Thoracic aorta (tissue), 2 donors: ENCODE measurements around the gene TIMM23. TPM values are rescaled to one million over a fixed set of nuclear protein-coding genes. Genes with fewer than 3 reads are reported as not detected.

Experiments
- ATAC-seq: fragments of 150-250 bp; one replicate; pipeline ENCODE4 v1.8.0; 2017; ENCODE audit warnings: low read depth; ENCODE audit not compliant: insufficient number of reproducible peaks, low FRiP score
- DNase-seq: peaks from one replicate; pipeline ENCODE4 v3.0.0-alpha.2; 2020; ENCODE audit warnings: low spot score
- H3K27ac ChIP-seq, 2 donors: fragments of 200-600 bp; sonication (generic); 1 replicate in 1 of 2; 2 replicates in 1 of 2; pipeline ENCODE4 v1.5.1; 2016; ENCODE audit warnings: mild to moderate bottlenecking in 2 of 2, moderate library complexity in 2 of 2
- H3K27me3 ChIP-seq: fragments of 200-600 bp; sonication (generic); replicated peaks from 2 replicates; pipeline ENCODE4 v1.6.0; 2016; ENCODE audit warnings: mild to moderate bottlenecking; ENCODE audit not compliant: insufficient read depth
- H3K36me3 ChIP-seq: fragments of 200-600 bp; sonication (generic); one replicate; pipeline ENCODE4 v1.5.1; 2016
- H3K4me1 ChIP-seq, 2 donors: fragments of 200-600 bp; sonication (generic); 1 replicate in 1 of 2; 2 replicates in 1 of 2; pipeline versions ENCODE4 v1.5.1 to v1.6.0; 2016; ENCODE audit warnings: low read depth in 2 of 2, mild to moderate bottlenecking in 1 of 2; ENCODE audit not compliant: control insufficient read depth in 1 of 2
- H3K4me3 ChIP-seq: fragments of 200-600 bp; sonication (generic); 2 replicates; pipeline ENCODE4 v1.5.1; 2016; ENCODE audit warnings: mild to moderate bottlenecking
- H3K9me3 ChIP-seq: fragments of 200-600 bp; sonication (generic); 2 replicates; pipeline ENCODE4 v1.5.1; 2016
- CTCF ChIP-seq: fragments of 200-600 bp; sonication (generic); IDR thresholded peaks from one replicate; pipeline ENCODE4 v1.5.1; 2019; ENCODE audit warnings: antibody characterized with exemption
- total RNA-seq, 2 donors: library from RNA; depleted of rRNA; stranded (reverse); fragments of >200 nt; gene quantifications; one replicate each; pipeline versions ENCODE4 v1.1.0 to v1.2.3, GENCODE V29; 2016

The TIMM23 gene
- total RNA-seq, 2 donors from 2014 or later, result 37.9 to 51.5 TPM

- H3K4me3 ChIP-seq, result no peak overlapping the region
- H3K9me3 ChIP-seq, result no peaks in the 10 kb centered on the region
- H3K27me3 ChIP-seq, result no peaks in the 10 kb centered on the region
- TF ChIP-seq CTCF, result no peak
- peaks cover 11 to 28% of the 10 kb centered on the region in 2 donors for H3K4me1 ChIP-seq
- no peak overlapping the region for H3K27ac ChIP-seq
- ATAC-seq, result no peak
- no peak for DNase-seq
- peaks cover 45% of the 10 kb centered on the region for H3K36me3 ChIP-seq
These were observed 41.9 kb downstream of the TIMM23 start for GRCh38 chr10:46014206-46014605.

- Histone ChIP-seq H3K27me3 (no peaks in the 10 kb centered on the region), H3K36me3 (peaks cover 41% of the 10 kb centered on the region), H3K4me1 (peaks cover 11 to 33% of the 10 kb centered on the region in 2 donors), H3K27ac (no peak overlapping the region), H3K9me3 (no peaks in the 10 kb centered on the region), H3K4me3 (no peak overlapping the region)
- no peak for TF ChIP-seq CTCF
- DNase-seq, result no peak
- ATAC-seq, result no peak
These were observed 42.6 kb downstream of the TIMM23 start for GRCh38 chr10:46014683-46015405.

- Histone ChIP-seq H3K27ac (no peak overlapping the region), H3K4me3 (no peak overlapping the region), H3K27me3 (no peaks in the 10 kb centered on the region), H3K36me3 (peaks cover 27% of the 10 kb centered on the region), H3K4me1 (peaks cover 16 to 39% of the 10 kb centered on the region in 2 donors), H3K9me3 (no peaks in the 10 kb centered on the region)
- DNase-seq, result no peak
- no peak for TF ChIP-seq CTCF
- no peak for ATAC-seq
These were observed 43.9 kb downstream of the TIMM23 start for GRCh38 chr10:46016190-46016589.

- Histone ChIP-seq H3K27ac (no peak overlapping the region), H3K9me3 (no peaks in the 10 kb centered on the region), H3K4me1 (peaks cover 16 to 39% of the 10 kb centered on the region in 2 donors), H3K4me3 (no peak overlapping the region), H3K27me3 (no peaks in the 10 kb centered on the region), H3K36me3 (peaks cover 21% of the 10 kb centered on the region)
- no peak for TF ChIP-seq CTCF
- no peak for DNase-seq
- no peak for ATAC-seq
These were observed 44.5 kb downstream of the TIMM23 start for GRCh38 chr10:46016811-46017210.

GRCh38 chr10:46017733-46018132 is 45.4 kb downstream of the TIMM23 start:
- H3K4me1 ChIP-seq, result peaks cover 18 to 46% of the 10 kb centered on the region in 2 donors
- DNase-seq, result no peak
- H3K9me3 ChIP-seq, result no peaks in the 10 kb centered on the region

More at GRCh38 chr10:46017733-46018132, 45.4 kb downstream of the TIMM23 start:
- H3K27ac ChIP-seq, result no peak overlapping the region
- no peak for ATAC-seq
- no peaks in the 10 kb centered on the region for H3K27me3 ChIP-seq
- H3K4me3 ChIP-seq, result no peak overlapping the region
- no peak for TF ChIP-seq CTCF
- H3K36me3 ChIP-seq, result peaks cover 20% of the 10 kb centered on the region
